Effector memory CD8-positive, alpha-beta T cell (primary cell): ENCODE measurements around the gene NTN5.

Experiments used
- ATAC-seq: fragments of 150-1000 bp; cut with Tn5 transposase; replicated peaks from 2 replicates; pipeline ENCODE4 v1.10.0; 2021; ENCODE audit warnings: mild to moderate bottlenecking, moderate library complexity
- DNase-seq, 3 experiments: peaks; one replicate each; pipeline ENCODE4 v3.0.0; 2021
- H3K27ac Mint-ChIP-seq, 2 donors: one replicate each; pipeline ENCODE4 v1.8.0; 2022; ENCODE audit warnings: mild to moderate bottlenecking in 2 of 2, mixed read lengths in 2 of 2, moderate library complexity in 2 of 2
- H3K27me3 Mint-ChIP-seq, 2 donors: one replicate each; pipeline ENCODE4 v1.8.0; 2022; ENCODE audit warnings: mixed read lengths in 2 of 2
- H3K36me3 Mint-ChIP-seq: one replicate; pipeline ENCODE4 v1.8.0; 2022; ENCODE audit warnings: mild to moderate bottlenecking, moderate library complexity, mixed read lengths; ENCODE audit not compliant: insufficient read depth
- H3K4me1 Mint-ChIP-seq, 2 donors: one replicate each; pipeline ENCODE4 v1.8.0; 2022; ENCODE audit warnings: low read depth in 2 of 2, mixed read lengths in 2 of 2
- H3K4me3 Mint-ChIP-seq, 2 donors: one replicate each; pipeline ENCODE4 v1.8.0; 2022; ENCODE audit warnings: mild to moderate bottlenecking in 2 of 2, mixed read lengths in 2 of 2, moderate library complexity in 2 of 2
- H3K9me3 Mint-ChIP-seq, 2 donors: one replicate each; pipeline ENCODE4 v1.8.0; 2022; ENCODE audit warnings: mixed read lengths in 2 of 2

The NTN5 gene

GRCh38 chr19:48614436-48615230 is 58.2 kb downstream of the NTN5 start, which contains the start of gene FAM83E:
TSS of gene FAM83E (minus strand) at chr19:48615076. CDS start at chr19:48613372, 1,704 bp downstream.
- H3K27me3 Mint-ChIP-seq: no peaks in the 10 kb centered on the region
- no peaks in the 10 kb centered on the region for H3K9me3 Mint-ChIP-seq
- H3K36me3 Mint-ChIP-seq: peaks cover 59% of the 10 kb centered on the region
- no peak for ATAC-seq
- H3K27ac Mint-ChIP-seq: peak within 1 kb of the TSS; percentile 50 to 80
- H3K4me3 Mint-ChIP-seq: peak within 1 kb of the TSS in 1 of 2 donors; percentile 97
- H3K4me1 Mint-ChIP-seq: peaks cover 34 to 36% of the 10 kb centered on the region in 2 donors
- no peak for DNase-seq

- DNase-seq: no peak
- peaks cover 31 to 32% of the 10 kb centered on the region in 2 donors for H3K4me1 Mint-ChIP-seq
- H3K9me3 Mint-ChIP-seq: no peaks in the 10 kb centered on the region
- ATAC-seq: no peak
- no peaks in the 10 kb centered on the region for H3K27me3 Mint-ChIP-seq
- peaks cover 52% of the 10 kb centered on the region for H3K36me3 Mint-ChIP-seq
- no peak overlapping the region for H3K4me3 Mint-ChIP-seq
- peak overlapping the region; percentile 50 to 80 for H3K27ac Mint-ChIP-seq
Observed at GRCh38 chr19:48613852-48614435, 58.9 kb downstream of the NTN5 start.

GRCh38 chr19:48613024-48613851 is 59.6 kb downstream of the NTN5 start:
- H3K9me3 Mint-ChIP-seq: no peaks in the 10 kb centered on the region
- DNase-seq (no peak), ATAC-seq (no peak)
- peaks cover 29 to 30% of the 10 kb centered on the region in 2 donors for H3K4me1 Mint-ChIP-seq
- H3K36me3 Mint-ChIP-seq: peaks cover 45% of the 10 kb centered on the region
- H3K4me3 Mint-ChIP-seq: no peak overlapping the region
- H3K27ac Mint-ChIP-seq: peak overlapping the region in 1 of 2 donors; percentile 80
- H3K27me3 Mint-ChIP-seq: no peaks in the 10 kb centered on the region

- ATAC-seq (no peak), DNase-seq (no peak)
- peaks cover 34% of the 10 kb centered on the region for H3K36me3 Mint-ChIP-seq
- peak overlapping the region in 1 of 2 donors; percentile 16 for H3K27ac Mint-ChIP-seq
- H3K4me1 Mint-ChIP-seq: peaks cover 20% of the 10 kb centered on the region in 2 donors
- H3K9me3 Mint-ChIP-seq: no peaks in the 10 kb centered on the region
- H3K4me3 Mint-ChIP-seq: no peak overlapping the region
- H3K27me3 Mint-ChIP-seq: no peaks in the 10 kb centered on the region
Observed at GRCh38 chr19:48611872-48612271, 60.9 kb downstream of the NTN5 start.
